Measurements from ENCODE around the gene UTS2B. TPM values are rescaled to one million over a fixed set of nuclear protein-coding genes. Genes with fewer than 3 reads are reported as not detected.

UTS2B gene
- 4.8 TPM for total RNA-seq (ENCODE audit: insufficient read depth, low replicate concordance)

GRCh38 chr3:191329654-191330529 is at the start of gene UTS2B:
TSS of gene UTS2B (minus strand) at chr3:191330526. CDS start at chr3:191282189, 48,337 bp downstream.
- peak; percentile 70 for DNase-seq (ENCODE audit: low spot score)

GRCh38 chr3:191380001-191380400 is 49.7 kb upstream of the UTS2B start:
- DNase-seq (ENCODE audit: low spot score) = no peak

GRCh38 chr3:191379446-191379845 is 49.1 kb upstream of the UTS2B start:
- no peak for DNase-seq (ENCODE audit: low spot score)

- peak; percentile 68 for DNase-seq (ENCODE audit: low spot score)
These were observed 48.0 kb upstream of the UTS2B start for GRCh38 chr3:191378142-191378812.

GRCh38 chr3:191376516-191377141 is 46.3 kb upstream of the UTS2B start:
- DNase-seq (ENCODE audit: low spot score) = peak; percentile 80

GRCh38 chr3:191373327-191373726 is 43.0 kb upstream of the UTS2B start:
- no peak for DNase-seq (ENCODE audit: low spot score)

- no peak for DNase-seq (ENCODE audit: low spot score)
These were observed 41.8 kb upstream of the UTS2B start for GRCh38 chr3:191372122-191372521.

- peak; percentile 68 for DNase-seq (ENCODE audit: low spot score)
These were observed 39.3 kb upstream of the UTS2B start for GRCh38 chr3:191369616-191370010.

- peak; percentile 54 for DNase-seq (ENCODE audit: low spot score)
These were observed 38.7 kb upstream of the UTS2B start for GRCh38 chr3:191368755-191369615.

- peak; percentile 35 for DNase-seq (ENCODE audit: low spot score)
These were observed 36.3 kb upstream of the UTS2B start for GRCh38 chr3:191366675-191367074.

GRCh38 chr3:191363221-191363620 is 32.9 kb upstream of the UTS2B start:
- DNase-seq (ENCODE audit: low spot score) = no peak

GRCh38 chr3:191362524-191363090 is 32.3 kb upstream of the UTS2B start:
- no peak for DNase-seq (ENCODE audit: low spot score)

GRCh38 chr3:191362037-191362436 is 31.7 kb upstream of the UTS2B start:
- no peak for DNase-seq (ENCODE audit: low spot score)

GRCh38 chr3:191361456-191361855 is 31.1 kb upstream of the UTS2B start:
- DNase-seq (ENCODE audit: low spot score) = no peak

GRCh38 chr3:191360620-191361019 is 30.3 kb upstream of the UTS2B start:
- DNase-seq (ENCODE audit: low spot score) = no peak

- DNase-seq (ENCODE audit: low spot score) = no peak
These were observed 28.6 kb upstream of the UTS2B start for GRCh38 chr3:191358929-191359328.

- no peak for DNase-seq (ENCODE audit: low spot score)
These were observed 27.6 kb upstream of the UTS2B start for GRCh38 chr3:191357909-191358308.

GRCh38 chr3:191356631-191357439 is 26.5 kb upstream of the UTS2B start:
- DNase-seq (ENCODE audit: low spot score) = peak; percentile 80

GRCh38 chr3:191355406-191355805 is 25.1 kb upstream of the UTS2B start:
- DNase-seq (ENCODE audit: low spot score) = no peak
